ENCODE measurements around the gene COMMD1. TPM values are rescaled to one million over a fixed set of nuclear protein-coding genes. Genes with fewer than 3 reads are reported as not detected.

Gene COMMD1
- total and polyA plus RNA-seq, 2 experiments from 2014 or later: 54.9 to 83.7 TPM

DNA sequence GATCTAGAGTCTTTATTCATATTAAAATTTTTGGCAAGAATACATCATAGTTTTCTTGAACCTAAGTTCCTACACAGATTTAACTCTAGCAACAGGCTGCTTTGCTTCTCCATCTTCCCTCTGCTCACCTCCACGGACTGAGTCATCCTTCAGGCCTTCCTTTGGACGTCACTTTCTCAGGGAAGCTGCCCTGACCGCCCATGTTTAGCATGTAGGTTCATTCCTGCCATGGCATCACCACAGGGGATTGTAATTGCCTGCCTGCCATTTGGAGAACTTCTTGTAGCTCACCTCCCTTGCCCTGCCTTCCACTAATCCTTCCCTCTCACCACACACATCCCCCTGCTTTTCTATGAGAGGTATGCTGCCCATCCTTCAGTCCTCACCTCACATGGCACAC lies 246.5 kb downstream of the COMMD1 start (continued):
- TF ChIP-seq NANOG (IDR thresholded peaks at IDR 0.05; ENCODE audit: borderline replicate concordance) (no peak), CTCF (conservative IDR thresholded peaks at IDR 0.05; ENCODE audit: low read depth in 2 of 2) (no peak)

DNA sequence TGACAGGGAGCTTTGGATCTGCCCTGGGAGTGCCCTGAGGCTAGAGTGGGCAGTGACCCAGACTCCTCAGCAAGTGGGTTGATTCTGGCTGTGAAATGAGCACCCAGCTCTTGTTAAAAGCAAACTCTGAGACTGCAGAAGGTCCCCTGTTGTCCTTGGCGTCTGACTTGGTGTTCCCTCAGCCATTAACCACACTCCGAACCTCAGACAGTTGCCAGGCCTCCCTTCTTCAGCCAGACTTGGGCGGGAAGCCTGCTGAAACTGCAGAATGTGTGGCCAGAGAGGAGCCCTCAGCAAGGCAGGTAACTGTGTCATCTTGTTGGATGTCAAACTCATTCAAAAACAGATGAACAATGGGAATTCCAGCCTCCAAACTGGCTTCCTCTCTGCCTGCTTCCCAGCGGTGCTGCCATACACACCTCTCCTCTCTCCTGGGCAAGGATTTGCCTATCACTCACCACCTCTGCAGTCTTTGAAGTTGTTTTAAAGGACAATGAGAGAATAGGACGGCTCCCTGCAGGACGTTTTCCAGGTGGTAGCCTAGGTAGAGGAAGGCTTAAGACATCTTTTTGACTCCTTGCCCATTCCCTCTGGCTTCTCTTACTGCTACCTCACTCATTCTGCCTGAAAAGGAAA lies 251.5 kb downstream of the COMMD1 start:
- no peaks in the 10 kb centered on the region for H3K27me3 ChIP-seq (ENCODE audit: insufficient read depth)
- no peaks in the 10 kb centered on the region for H4K20me1 ChIP-seq (replicated peaks; ENCODE audit: insufficient read depth)
- peak; percentile 93 for ATAC-seq
- Mint-ChIP-seq H3K9me3 (peaks cover 8% of the 10 kb centered on the region; the same call in 2 of the 3 replicates), H3K4me1 (peaks cover 13% of the 10 kb centered on the region), H3K36me3 (ENCODE audit: low read depth) (no peaks in the 10 kb centered on the region; the same call in 2 of the 3 replicates), H3K27me3 (ENCODE audit: insufficient read depth, low read depth, poor library complexity) (peaks cover 5% of the 10 kb centered on the region), H3K4me3 (no peak overlapping the region), H3K27ac (no peak overlapping the region; the same call in 1 of the 2 replicates)
- H3F3A ChIP-seq (replicated peaks; ENCODE audit: low read depth): no peaks in the 10 kb centered on the region
- peaks cover 9% of the 10 kb centered on the region for H3K4me1 ChIP-seq (ENCODE audit: insufficient read depth)
- no peak overlapping the region for H3K4me3 ChIP-seq
- no peaks in the 10 kb centered on the region for H3K36me3 ChIP-seq (ENCODE audit: insufficient read depth)
- H3K27ac ChIP-seq (ENCODE audit: low read depth): no peak overlapping the region
- H2AFZ ChIP-seq: no peak overlapping the region
- H3K9me2 ChIP-seq (ENCODE audit: insufficient read depth): no peaks in the 10 kb centered on the region
- H3K4me2 ChIP-seq: no peak overlapping the region; the same call in 1 of the 2 replicates
- peak; percentile 38 for DNase-seq (ENCODE audit: low spot score)
- no peaks in the 10 kb centered on the region for H3K79me2 ChIP-seq (replicated peaks; ENCODE audit: insufficient read depth)
- TF ChIP-seq CREB1 (CRISPR knock-in tag; IDR thresholded peaks at IDR 0.05; ENCODE audit: low read depth) (no peak), EZH2 (IDR thresholded peaks at IDR 0.05; ENCODE audit: low read depth, unreplicated experiment) (no peak), EZH2phosphoT487 (IDR thresholded peaks at IDR 0.05; ENCODE audit: unreplicated experiment) (no peak), NANOG (IDR thresholded peaks at IDR 0.05; ENCODE audit: borderline replicate concordance) (no peak), ZNF114 (CRISPR knock-in tag; IDR thresholded peaks at IDR 0.05) (no peak), REST (IDR thresholded peaks at IDR 0.05; ENCODE audit: unreplicated experiment) (no peak), ZNF331 (CRISPR knock-in tag; IDR thresholded peaks at IDR 0.05; ENCODE audit: low read depth) (no peak), STAT1 (IDR thresholded peaks at IDR 0.05; ENCODE audit: unreplicated experiment) (no peak), POLR2AphosphoS5 (IDR thresholded peaks at IDR 0.05; ENCODE audit: low read depth) (no peak), CTCF (conservative IDR thresholded peaks at IDR 0.05; ENCODE audit: low read depth in 2 of 2) (no peak), JUNB (IDR thresholded peaks at IDR 0.05; ENCODE audit: unreplicated experiment) (no peak)
- TF ChIP-seq, protein P1, sequence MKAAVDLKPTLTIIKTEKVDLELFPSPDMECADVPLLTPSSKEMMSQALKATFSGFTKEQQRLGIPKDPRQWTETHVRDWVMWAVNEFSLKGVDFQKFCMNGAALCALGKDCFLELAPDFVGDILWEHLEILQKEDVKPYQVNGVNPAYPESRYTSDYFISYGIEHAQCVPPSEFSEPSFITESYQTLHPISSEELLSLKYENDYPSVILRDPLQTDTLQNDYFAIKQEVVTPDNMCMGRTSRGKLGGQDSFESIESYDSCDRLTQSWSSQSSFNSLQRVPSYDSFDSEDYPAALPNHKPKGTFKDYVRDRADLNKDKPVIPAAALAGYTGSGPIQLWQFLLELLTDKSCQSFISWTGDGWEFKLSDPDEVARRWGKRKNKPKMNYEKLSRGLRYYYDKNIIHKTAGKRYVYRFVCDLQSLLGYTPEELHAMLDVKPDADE (IDR thresholded peaks at IDR 0.05): no peak

All from GM23338 (cell line).